ENCODE measurements around the gene FARP1.

Gene FARP1

DNA sequence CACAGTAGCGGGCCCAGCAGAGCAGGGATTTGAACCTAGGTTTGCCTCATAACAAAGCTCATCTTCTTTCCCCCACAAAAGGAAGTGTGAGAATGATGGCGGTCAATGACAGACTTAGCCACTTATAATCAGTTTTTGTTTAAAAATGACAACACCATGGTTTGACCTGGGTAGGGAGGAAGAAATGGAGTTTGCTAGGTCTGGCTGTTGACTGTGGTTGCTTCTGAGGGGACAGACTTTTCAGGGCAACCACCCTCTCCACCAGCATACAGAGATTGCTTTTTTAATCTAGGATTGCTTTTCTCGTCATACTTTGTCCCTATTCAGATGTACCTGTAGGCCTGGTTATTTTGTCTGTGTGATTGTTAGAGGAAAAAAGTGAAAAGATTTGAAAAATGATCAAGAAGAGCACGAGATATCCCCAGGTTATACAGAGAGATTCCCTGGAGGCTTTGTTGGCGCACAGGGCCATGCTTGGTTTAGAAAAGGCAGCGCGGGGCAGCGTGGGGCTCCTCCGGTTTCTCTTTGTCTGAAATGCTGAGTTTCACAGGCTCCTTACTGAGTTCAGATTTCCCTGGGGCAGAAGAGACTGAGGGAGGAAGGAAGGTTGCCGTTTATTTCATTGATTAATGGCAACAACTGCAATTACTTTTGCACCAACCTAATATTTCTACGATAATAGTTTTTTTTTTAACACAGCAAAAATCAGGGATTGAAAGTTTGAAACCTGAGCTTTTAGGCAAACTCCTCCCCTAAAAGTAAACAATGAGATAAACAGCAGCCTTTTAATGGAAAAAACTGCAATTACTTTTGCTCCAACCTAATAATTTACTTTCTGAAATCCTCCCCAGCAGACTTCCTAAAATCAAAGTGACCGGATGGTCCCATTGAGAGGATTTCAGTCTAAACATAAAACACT lies 131.2 kb downstream of the FARP1 start:
- no peak for DNase-seq (ENCODE audit: low read depth)
- H3K4me3 ChIP-seq (ENCODE audit: low read depth, low read length), result no peak overlapping the region
- TF ChIP-seq, protein P1, sequence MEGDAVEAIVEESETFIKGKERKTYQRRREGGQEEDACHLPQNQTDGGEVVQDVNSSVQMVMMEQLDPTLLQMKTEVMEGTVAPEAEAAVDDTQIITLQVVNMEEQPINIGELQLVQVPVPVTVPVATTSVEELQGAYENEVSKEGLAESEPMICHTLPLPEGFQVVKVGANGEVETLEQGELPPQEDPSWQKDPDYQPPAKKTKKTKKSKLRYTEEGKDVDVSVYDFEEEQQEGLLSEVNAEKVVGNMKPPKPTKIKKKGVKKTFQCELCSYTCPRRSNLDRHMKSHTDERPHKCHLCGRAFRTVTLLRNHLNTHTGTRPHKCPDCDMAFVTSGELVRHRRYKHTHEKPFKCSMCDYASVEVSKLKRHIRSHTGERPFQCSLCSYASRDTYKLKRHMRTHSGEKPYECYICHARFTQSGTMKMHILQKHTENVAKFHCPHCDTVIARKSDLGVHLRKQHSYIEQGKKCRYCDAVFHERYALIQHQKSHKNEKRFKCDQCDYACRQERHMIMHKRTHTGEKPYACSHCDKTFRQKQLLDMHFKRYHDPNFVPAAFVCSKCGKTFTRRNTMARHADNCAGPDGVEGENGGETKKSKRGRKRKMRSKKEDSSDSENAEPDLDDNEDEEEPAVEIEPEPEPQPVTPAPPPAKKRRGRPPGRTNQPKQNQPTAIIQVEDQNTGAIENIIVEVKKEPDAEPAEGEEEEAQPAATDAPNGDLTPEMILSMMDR (IDR thresholded peaks at IDR 0.05; ENCODE audit: control insufficient read depth, extremely low read depth, insufficient read depth), result no peak

DNA sequence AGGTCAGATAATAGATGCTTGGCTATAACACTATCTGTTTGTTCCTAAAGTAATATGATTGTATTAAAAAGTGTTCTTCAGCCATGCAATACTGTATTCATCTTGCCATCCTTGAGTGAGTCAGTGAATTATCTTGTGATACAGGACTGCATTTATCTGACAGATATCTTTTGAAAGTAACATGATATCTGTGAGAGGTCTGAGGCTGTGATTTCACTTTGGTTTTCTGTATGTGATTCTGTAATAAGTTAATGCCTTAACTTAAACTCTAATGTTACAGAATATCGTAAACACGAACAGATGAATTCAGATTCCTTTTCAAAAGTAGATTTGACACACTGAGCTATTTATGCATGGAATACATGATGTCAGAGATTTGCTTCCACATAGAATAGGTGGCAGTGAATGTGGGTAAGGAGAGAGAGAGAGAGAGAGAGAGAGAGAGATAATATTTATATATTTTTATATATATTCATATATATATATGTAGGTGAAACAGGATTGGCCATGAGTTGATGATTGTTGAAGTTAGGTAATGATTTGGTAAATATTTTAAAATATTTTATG lies 132.1 kb downstream of the FARP1 start:
- TF ChIP-seq, protein P1 (IDR thresholded peaks at IDR 0.05; ENCODE audit: control insufficient read depth, extremely low read depth, insufficient read depth), result no peak
- no peak overlapping the region for H3K4me3 ChIP-seq (ENCODE audit: low read depth, low read length)
- no peak for DNase-seq (ENCODE audit: low read depth)

DNA sequence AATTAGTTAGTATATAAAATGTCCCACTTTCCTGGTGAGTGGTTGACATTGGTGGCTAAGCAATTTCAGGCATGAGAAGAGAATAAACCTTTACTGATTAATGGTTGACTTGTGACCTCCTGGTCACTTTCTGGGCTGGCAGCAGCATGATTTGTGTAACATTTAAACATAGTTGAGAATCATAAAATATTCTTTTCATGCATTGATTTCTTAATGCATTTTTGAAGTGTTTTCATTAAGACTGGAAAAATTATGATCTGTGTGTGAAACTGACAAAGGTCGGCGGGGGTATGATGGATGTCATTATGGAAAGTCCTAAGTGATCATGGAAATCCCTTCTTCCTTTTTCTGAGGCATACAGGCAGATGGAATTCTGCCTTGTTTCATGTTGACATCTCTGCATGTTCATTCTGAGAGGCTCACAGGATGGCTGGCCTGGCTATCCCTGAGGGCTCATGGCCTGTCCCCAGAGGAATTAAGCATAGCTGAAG lies 132.8 kb downstream of the FARP1 start:
- no peak for DNase-seq (ENCODE audit: low read depth)
- TF ChIP-seq, protein P1 (IDR thresholded peaks at IDR 0.05; ENCODE audit: control insufficient read depth, extremely low read depth, insufficient read depth), result no peak

DNA sequence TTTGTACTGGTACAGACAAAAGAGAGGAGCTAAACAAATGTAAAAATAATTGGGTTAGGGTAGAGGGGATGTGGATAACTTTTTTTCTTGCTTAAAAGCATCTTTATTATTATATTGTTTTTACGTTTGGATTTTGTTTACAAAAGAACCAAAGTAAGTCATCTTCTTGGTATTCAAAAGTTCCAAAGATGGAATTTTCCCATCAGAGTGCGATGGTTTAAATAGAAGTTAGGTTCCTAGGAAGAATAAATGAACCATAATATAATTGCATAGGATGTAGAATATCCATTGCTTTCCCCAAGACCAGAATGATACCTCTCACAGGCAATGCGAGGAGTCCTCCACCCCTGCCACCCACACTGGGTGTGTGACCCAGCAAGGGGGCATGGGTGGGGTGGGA lies 133.6 kb downstream of the FARP1 start:
- no peak for DNase-seq (ENCODE audit: low read depth)

More for the DNA sequence above, 132.8 kb downstream of the FARP1 start:
- H3K4me3 ChIP-seq (ENCODE audit: low read depth, low read length), result no peak overlapping the region

DNA sequence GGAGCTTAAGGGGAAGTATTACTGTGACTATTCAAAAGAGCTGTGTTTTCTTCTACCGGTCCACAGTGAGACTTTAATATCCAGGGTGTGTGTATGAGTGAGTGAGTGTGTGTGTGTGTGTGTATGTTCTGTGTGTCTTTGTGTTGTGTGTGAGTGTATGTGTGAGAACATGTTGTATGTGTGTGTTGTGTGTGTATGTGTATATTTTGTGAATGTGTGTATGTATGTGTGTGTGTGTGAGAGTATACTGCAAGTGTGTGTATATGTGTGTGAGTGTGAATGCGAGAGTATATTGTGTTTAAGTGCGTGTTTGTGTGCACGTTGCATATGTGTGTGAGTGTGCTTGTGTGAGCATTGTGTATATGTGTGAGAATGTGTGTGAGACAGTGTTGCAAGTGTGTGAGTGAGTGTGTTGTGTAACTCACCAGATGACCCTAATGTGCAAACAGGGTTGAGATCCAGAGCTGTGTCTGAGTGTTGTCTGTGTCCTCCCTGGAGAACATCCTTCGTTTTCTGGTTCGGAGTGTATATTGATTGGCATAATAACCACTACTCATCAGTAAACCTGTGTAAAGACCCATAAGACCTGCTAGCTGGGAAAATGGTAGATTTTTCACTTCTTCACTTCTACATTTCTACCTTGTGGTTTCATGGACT lies 135.3 kb downstream of the FARP1 start:
- TF ChIP-seq, protein P1 (IDR thresholded peaks at IDR 0.05; ENCODE audit: control insufficient read depth, extremely low read depth, insufficient read depth), result no peak
- no peak overlapping the region for H3K4me3 ChIP-seq (ENCODE audit: low read depth, low read length)
- no peak for DNase-seq (ENCODE audit: low read depth)

More for the DNA sequence above, 133.6 kb downstream of the FARP1 start:
- H3K4me3 ChIP-seq (ENCODE audit: low read depth, low read length), result no peak overlapping the region
- TF ChIP-seq, protein P1 (IDR thresholded peaks at IDR 0.05; ENCODE audit: control insufficient read depth, extremely low read depth, insufficient read depth), result no peak

DNA sequence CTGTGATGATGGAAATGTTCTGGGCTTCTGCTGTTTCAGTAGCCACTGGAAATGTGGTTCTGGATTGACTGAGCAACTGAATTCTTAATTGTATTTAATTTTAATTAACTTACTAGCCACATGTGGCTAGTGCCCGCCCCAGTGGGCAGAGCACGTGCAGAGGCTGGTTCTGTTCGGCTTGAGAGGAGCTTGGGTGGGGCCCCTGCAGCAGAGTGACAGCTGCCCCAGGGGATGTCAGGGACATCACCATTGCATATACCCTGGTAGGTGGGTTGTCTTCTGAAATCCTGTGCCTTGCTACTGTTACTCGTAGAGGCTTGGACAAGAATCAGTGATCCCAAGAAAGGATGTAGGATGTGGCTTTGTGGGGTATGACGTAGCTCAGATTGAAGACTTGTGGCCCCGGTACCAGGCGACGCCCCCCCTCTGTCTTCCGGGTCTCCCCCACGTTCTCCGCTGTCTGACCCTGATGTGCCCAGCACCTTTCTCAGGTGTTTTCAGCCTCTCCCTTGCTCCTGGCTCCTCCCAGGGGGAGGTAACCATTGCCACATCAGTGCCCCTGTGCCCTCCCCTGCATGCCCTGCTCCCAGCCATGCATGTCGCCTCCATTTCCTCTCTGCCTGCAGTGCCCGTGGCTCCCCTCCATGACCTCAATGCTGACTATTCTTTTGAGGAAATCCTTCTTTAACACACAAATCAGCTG lies 136.7 kb downstream of the FARP1 start:
- no peak overlapping the region for H3K4me3 ChIP-seq (ENCODE audit: low read depth, low read length)
- DNase-seq (ENCODE audit: low read depth), result no peak
- TF ChIP-seq, protein P1 (IDR thresholded peaks at IDR 0.05; ENCODE audit: control insufficient read depth, extremely low read depth, insufficient read depth), result no peak

Measured in LNCaP clone FGC (cell line).